ENCODE measurements around the gene SWAP70.
"Not testable (repeated sequence)": the region's sequence is repeated elsewhere in the genome, so short reads cannot be mapped to it uniquely, and the experiment has no call there.

Gene SWAP70

GRCh38 chr11:9726321-9727022 lies 62.6 kb downstream of the SWAP70 start:
- no peak for DNase-seq

GRCh38 chr11:9728058-9728457 lies 64.2 kb downstream of the SWAP70 start:
- DNase-seq: no peak

GRCh38 chr11:9731256-9731655 lies 67.4 kb downstream of the SWAP70 start:
- no peak for DNase-seq

- DNase-seq: no peak
These were observed 68.6 kb downstream of the SWAP70 start for GRCh38 chr11:9732453-9732852.

- DNase-seq: no peak
These were observed 69.3 kb downstream of the SWAP70 start for GRCh38 chr11:9733212-9733611.

GRCh38 chr11:9735236-9735635 lies 71.4 kb downstream of the SWAP70 start:
- DNase-seq: no peak

- DNase-seq: no peak
These were observed 72.0 kb downstream of the SWAP70 start for GRCh38 chr11:9735919-9736318.

- no peak for DNase-seq
These were observed 72.5 kb downstream of the SWAP70 start for GRCh38 chr11:9736365-9736764.

- DNase-seq: no peak
These were observed 74.2 kb downstream of the SWAP70 start for GRCh38 chr11:9738116-9738515.

- no peak for DNase-seq
These were observed 74.8 kb downstream of the SWAP70 start for GRCh38 chr11:9738707-9739106.

GRCh38 chr11:9739123-9739900 lies 75.4 kb downstream of the SWAP70 start:
- no peak for DNase-seq

GRCh38 chr11:9740202-9740883 lies 76.5 kb downstream of the SWAP70 start:
- no peak for DNase-seq

GRCh38 chr11:9741260-9741659 lies 77.4 kb downstream of the SWAP70 start:
- no peak for DNase-seq

- not testable (repeated sequence) for DNase-seq
These were observed 79.6 kb downstream of the SWAP70 start for GRCh38 chr11:9743512-9743911.

- DNase-seq: no peak
These were observed 81.7 kb downstream of the SWAP70 start for GRCh38 chr11:9745411-9746211.

- DNase-seq: no peak
These were observed 83.4 kb downstream of the SWAP70 start for GRCh38 chr11:9747229-9747628.

- DNase-seq: no peak
These were observed 84.0 kb downstream of the SWAP70 start for GRCh38 chr11:9747828-9748227.

GRCh38 chr11:9748361-9748970 lies 84.6 kb downstream of the SWAP70 start:
- no peak for DNase-seq

- no peak for DNase-seq
These were observed 86.7 kb downstream of the SWAP70 start for GRCh38 chr11:9750551-9750950.

- DNase-seq: no peak
These were observed 88.2 kb downstream of the SWAP70 start for GRCh38 chr11:9752091-9752490.

GRCh38 chr11:9753021-9753420 lies 89.1 kb downstream of the SWAP70 start:
- DNase-seq: no peak

- no peak for DNase-seq
These were observed 90.2 kb downstream of the SWAP70 start for GRCh38 chr11:9754010-9754471.
